Skin epidermis (tissue), 12 donors: ENCODE measurements around the gene CRCP.
A peak's percentile ranks its signal among the peaks of the same experiment; 100 is the strongest.
"Not testable (repeated sequence)": the region's sequence is repeated elsewhere in the genome, so short reads cannot be mapped to it uniquely, and the experiment has no call there.

ENCODE experiments used
- H3K27ac ChIP-seq, 21 experiments: fragments of 200-600 bp; sonication (generic) in 11 of 21; one replicate each; pipeline ENCODE4 v1.5.0; 2020; ENCODE audit warnings: mild to moderate bottlenecking in 3 of 21, inconsistent platforms in 2 of 21, moderate library complexity in 2 of 21
- H3K4me3 ChIP-seq, 7 experiments: fragments of 200-600 bp; sonication (generic) in 2 of 7; one replicate each; pipeline ENCODE4 v1.5.0; 2020; ENCODE audit warnings: inconsistent platforms in 2 of 7, mild to moderate bottlenecking in 2 of 7, moderate library complexity in 1 of 7

The CRCP gene

GRCh38 chr7:66147657-66148056 lies 33.0 kb downstream of the CRCP start:
- H3K4me3 ChIP-seq = not testable (repeated sequence)
- peak overlapping the region in 7 of 21 experiments; percentile 1 to 73 (median 20) for H3K27ac ChIP-seq

GRCh38 chr7:66150471-66150870 lies 35.8 kb downstream of the CRCP start:
- peak overlapping the region in 19 of 21 experiments; percentile 7 to 76 (median 54) for H3K27ac ChIP-seq

DNA sequence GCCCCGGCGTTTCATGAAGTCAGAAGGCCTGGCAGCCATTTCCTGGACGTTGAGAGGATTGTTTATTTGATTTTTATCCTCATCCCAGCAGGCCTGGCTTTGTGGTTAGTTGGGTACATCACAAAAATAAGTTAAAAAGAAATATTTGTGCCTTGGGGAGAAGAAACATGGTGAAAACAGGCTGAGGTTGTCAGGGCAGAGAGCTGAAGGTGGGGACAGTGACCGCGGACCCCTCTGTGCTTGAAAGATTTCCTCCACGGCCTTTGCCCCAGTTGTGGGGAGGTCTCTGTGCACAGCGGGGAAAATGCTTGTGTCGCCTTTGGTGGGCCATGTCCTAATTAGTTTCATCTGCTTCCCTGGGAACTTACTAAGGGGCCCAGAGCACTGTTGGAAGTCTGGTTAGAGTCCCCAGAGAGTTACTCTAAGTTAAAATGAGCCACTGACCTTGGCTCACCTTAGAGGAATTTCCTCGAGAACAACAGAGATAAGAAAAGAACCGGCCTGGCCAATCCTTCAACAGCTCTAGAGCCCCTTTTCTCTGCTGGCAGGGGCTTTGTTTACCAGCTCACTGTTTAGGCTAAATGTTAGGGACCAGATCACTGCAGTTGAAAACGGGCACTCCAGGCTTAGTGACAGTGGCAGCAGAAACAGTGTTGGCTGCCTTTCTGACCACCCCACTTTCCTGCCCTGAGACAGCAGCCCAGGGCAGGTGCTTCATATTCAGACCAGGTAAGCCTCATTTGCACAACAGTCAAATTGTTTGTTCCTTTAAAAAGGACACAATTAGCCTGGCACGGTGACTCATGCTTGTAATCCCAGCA lies 37.9 kb downstream of the CRCP start:
- H3K4me3 ChIP-seq = no peak overlapping the region
- peak overlapping the region in 18 of 21 experiments; percentile 18 to 81 (median 58) for H3K27ac ChIP-seq

More at GRCh38 chr7:66150471-66150870, 35.8 kb downstream of the CRCP start:
- no peak overlapping the region for H3K4me3 ChIP-seq

- Histone ChIP-seq H3K4me3 (no peak overlapping the region), H3K27ac (peak overlapping the region in 1 of 21 experiments; percentile 81)
Measured at GRCh38 chr7:66153691-66154090, 39.0 kb downstream of the CRCP start.

DNA sequence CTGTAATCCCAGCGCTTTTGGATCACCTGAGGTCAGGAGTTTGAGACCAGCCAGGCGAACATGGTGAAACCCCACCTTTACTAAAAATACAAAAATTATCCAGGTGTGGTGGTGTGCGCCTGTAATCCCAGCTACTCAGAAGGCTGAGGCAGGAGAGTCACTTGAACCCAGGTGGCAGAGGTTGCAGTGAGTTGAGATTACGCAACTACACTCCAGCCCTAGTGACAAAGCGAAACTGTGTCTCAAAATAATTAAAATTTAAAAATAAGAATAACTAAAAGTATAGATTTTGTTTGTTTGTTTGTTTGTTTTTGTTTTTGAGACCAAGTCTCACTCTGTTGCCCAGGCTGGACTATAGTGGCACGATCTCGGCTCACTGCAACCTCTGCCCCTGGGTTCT lies 41.4 kb downstream of the CRCP start:
- H3K27ac ChIP-seq, H3K4me3 ChIP-seq: not testable (repeated sequence)

- no peak overlapping the region for H3K4me3 ChIP-seq
Measured at GRCh38 chr7:66157060-66157459, 42.4 kb downstream of the CRCP start.

GRCh38 chr7:66162622-66163021 lies 48.0 kb downstream of the CRCP start:
- Histone ChIP-seq H3K27ac (no peak overlapping the region), H3K4me3 (no peak overlapping the region)

More at GRCh38 chr7:66157060-66157459, 42.4 kb downstream of the CRCP start:
- H3K27ac ChIP-seq = no peak overlapping the region

- H3K4me3 ChIP-seq = no peak overlapping the region
- no peak overlapping the region for H3K27ac ChIP-seq
Measured at GRCh38 chr7:66163186-66163610, 48.6 kb downstream of the CRCP start.

DNA sequence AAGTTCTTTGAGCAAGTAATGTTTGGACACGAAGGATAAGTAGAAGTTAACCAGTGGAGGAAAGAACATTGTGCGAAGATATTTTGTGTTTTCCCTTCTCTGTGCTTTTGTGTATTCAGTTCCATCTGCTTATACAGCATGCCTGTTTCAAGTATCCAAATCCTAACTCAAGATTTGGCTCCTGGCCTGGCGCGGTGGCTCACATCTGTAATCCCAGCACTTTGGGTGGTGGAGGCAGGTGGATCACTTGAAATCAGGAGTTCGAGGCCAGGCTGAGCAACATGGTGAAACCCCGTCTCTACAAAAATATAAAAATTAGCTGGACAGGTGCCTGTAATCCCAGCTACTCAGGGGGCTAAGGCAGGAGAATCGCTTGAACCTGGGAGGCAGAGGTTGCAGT lies 49.7 kb downstream of the CRCP start:
- Histone ChIP-seq H3K4me3 (no peak overlapping the region), H3K27ac (no peak overlapping the region)

- no peak overlapping the region for H3K27ac ChIP-seq
- no peak overlapping the region for H3K4me3 ChIP-seq
Measured at GRCh38 chr7:66167773-66168387, 53.2 kb downstream of the CRCP start.

GRCh38 chr7:66169616-66170015 lies 55.0 kb downstream of the CRCP start:
- H3K27ac ChIP-seq = no peak overlapping the region
- no peak overlapping the region for H3K4me3 ChIP-seq

- Histone ChIP-seq H3K27ac (peak overlapping the region in 6 of 21 experiments; percentile 2 to 69 (median 24)), H3K4me3 (no peak overlapping the region)
Measured at GRCh38 chr7:66170309-66171231, 55.9 kb downstream of the CRCP start.

DNA sequence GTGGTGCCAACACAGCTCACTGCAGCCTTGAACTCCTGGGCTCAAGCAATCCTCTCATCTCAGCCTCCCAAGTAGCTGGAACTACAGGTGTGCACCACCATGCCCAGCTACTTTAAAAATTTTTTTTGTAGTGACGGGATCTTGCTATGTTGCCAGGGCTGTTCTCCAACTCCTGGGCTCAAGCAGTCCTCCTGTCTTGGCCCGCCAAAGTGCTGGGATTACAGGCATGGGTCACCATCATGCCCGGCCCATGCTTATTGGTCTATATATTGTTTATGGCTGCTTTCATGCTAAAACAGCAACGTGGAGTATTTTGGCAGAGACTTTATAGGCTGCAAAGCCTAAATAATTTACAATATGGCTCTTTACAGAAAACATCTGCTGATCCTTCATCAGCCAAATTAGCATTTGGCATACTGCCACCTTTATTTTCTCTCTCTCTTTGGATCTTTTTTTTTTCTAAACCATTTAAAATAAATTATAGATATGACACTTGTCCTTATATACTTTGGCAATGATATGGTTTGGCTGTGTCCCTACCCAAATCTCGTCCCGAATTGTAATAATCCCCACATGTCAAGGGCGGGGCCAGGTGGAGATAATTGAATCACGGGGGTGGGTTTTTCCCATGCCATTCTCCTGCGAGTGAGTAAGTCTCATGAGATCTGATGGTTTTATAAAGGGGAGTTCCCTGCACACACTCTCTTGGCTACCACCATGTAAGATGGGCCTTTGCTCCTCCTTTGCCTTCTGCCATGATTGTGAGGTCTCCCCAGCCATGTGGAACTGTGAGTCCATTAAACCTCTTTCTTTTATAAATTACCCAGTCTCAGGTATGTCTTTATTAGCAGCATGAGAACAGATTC lies 58.1 kb downstream of the CRCP start:
- H3K4me3 ChIP-seq, H3K27ac ChIP-seq: not testable (repeated sequence)

DNA sequence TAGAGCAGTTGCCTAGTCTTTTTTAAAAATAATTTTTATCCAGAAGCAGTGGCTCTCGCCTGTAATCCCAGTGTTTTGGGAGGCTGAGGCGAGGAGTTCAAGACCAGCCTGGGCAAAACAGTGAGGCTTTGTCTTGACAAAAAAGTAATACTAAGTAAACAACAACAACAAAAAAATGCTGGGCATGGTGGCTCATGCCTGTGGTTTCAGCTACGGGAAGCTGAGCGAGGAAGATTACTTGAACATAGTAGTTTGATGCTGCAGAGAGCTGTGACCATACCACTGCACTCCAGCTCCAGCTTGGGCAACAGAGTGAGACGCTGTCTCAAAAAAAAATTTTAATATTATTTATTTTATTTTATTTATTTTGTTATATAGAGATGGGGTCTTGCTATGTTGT lies 59.2 kb downstream of the CRCP start:
- Histone ChIP-seq H3K27ac (no peak overlapping the region), H3K4me3 (no peak overlapping the region)

DNA sequence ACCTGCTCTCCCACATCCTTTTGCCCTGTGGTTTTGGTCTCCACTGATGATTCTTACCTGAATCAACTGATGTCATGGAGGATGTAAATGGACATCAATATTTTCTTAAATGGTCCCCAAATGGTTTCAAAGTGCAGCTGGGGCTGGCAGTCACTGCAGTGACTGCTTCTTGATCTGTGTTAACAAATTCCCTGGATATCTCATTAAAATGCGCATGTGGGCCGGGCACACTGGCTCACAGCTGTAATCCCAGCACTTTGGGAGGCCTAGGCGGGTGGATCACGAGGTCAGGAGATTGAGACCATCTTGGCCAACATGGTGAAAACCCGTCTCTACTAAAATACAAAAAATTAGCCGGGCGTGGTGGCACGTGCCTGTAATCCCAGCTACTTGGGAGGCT lies 60.4 kb downstream of the CRCP start:
- not testable (repeated sequence) for H3K4me3 ChIP-seq

DNA sequence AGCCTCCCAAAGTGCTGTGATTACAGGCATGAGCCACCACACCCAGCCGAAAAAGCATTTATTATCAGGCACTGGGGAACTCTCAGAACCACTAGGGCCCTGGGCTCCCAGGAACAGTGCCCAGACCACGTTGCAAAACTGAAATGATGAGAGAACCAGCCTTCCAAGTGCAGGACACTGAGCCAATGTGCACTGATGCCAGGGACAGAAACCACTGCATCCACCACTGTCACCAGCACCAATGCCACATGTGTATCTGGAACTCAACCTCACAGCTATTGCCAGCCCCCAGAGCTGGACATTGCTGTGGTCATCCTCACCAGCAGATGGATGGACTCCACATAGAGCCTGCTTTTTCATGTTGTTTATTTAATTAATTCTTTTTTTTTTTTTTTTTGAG lies 62.3 kb downstream of the CRCP start:
- H3K4me3 ChIP-seq = no peak overlapping the region
- no peak overlapping the region for H3K27ac ChIP-seq

More for the DNA sequence above, 60.4 kb downstream of the CRCP start:
- H3K27ac ChIP-seq = not testable (repeated sequence)

DNA sequence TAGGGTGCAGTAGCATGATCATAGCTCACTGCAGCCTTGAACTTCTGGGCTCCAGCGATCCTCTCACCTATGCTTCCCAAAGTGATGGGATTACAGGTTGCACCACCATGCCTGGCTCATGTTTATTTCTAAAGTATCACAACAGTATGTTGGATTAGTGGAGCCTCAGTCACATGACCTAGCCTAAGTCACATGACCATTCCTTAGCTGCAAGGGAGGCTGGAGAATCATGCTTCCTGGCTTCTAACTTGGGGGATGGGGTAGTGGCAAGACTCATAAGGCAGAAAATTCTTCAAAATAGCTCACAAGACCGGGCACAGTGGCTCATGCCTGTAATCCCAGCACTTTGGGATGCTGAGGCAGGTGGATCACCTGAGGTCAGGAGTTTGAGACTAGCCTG lies 63.6 kb downstream of the CRCP start:
- Histone ChIP-seq H3K4me3 (no peak overlapping the region), H3K27ac (no peak overlapping the region)

GRCh38 chr7:66181329-66181728 lies 66.7 kb downstream of the CRCP start:
- H3K27ac ChIP-seq = peak overlapping the region in 2 of 21 experiments; percentile 31 to 40
- H3K4me3 ChIP-seq = no peak overlapping the region

DNA sequence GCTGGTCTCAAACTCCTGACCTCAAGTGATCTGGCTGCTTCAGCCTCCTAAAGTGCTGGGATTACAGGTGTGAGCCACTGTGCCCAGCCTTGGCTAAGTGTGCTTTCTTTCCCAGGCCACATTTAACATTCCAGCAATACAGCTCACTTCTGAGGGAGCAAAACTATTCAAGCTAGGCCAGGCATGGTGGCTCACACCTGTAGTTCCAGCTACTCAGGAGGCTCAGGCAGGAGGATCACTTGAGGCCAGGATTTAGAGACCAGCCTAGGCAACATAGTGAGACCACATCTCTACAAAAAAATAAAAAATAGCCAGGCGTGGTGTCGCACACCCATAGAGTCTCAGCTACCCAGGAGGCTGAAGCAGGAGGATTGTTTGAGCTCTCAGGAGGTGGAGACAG lies 67.2 kb downstream of the CRCP start:
- Histone ChIP-seq H3K4me3 (no peak overlapping the region), H3K27ac (peak overlapping the region in 2 of 21 experiments; percentile 18 to 31)
